ENCODE data around the gene INPP5K.

- no peak for TF ChIP-seq GATA2 (IDR thresholded peaks at IDR 0.05; ENCODE audit: low read depth, low read length)
- no peak for TF ChIP-seq GATA3 (IDR thresholded peaks at IDR 0.05; ENCODE audit: low read depth, low read length)
These were observed 24.8 kb downstream of the INPP5K start for GRCh38 chr17:1491443-1492248.

All from SH-SY5Y (cell line).